ENCODE measurements around the gene SLIT3.

GRCh38 chr5:169174923-169175322, 126.0 kb downstream of the SLIT3 start:
- TF ChIP-seq CTCF (conservative IDR thresholded peaks at IDR 0.05; ENCODE audit: low read depth, low read length) (no peak), EZH2phosphoT487 (IDR thresholded peaks at IDR 0.05; ENCODE audit: borderline replicate concordance, low read length) (no peak)

All from PC-3 (cell line).